Endothelial cell of umbilical vein (primary cell): ENCODE measurements around the gene HP. TPM values are rescaled to one million over a fixed set of nuclear protein-coding genes. Genes with fewer than 3 reads are reported as not detected.

Source experiments
- BruUV-seq: library from RNA; stranded (reverse); fragments of 400-500 nt; replicated peaks from 2 replicates; lab custom pipeline; 2021; lab: Mats Ljungman, UMichigan
- CTCF ChIA-PET: fragments of 300-600, 350-600 bp; sonication (Branson Sonifier 250); formaldehyde crosslinking; loops from one replicate; lab custom pipeline; 2021; ENCODE audit warnings: antibody characterized with exemption, inconsistent platforms; lab: Charles Lee
- POLR2A ChIA-PET: fragments of 300-600, 350-600 bp; sonication (Branson Sonifier 250); formaldehyde crosslinking; loops from one replicate; lab custom pipeline; 2021; ENCODE audit warnings: antibody characterized with exemption, inconsistent platforms; lab: Charles Lee
- DNase-seq: peaks from one replicate; pipeline ENCODE4 v3.0.0-alpha.2; 2011; ENCODE audit warnings: low read depth, low spot score
- FAIRE-seq: peaks from 2 replicates; lab custom pipeline; 2011; peaks lifted over from hg19 to GRCh38; lab: Jason Lieb, UNC
- H2AFZ ChIP-seq: 2 replicates; pipeline ENCODE4 v1.6.0; 2012; ENCODE audit warnings: low read depth, low read length, control low read depth, inconsistent platforms
- H3K27ac ChIP-seq: 2 replicates; pipeline ENCODE4 v1.5.1; 2011; ENCODE audit warnings: low read depth, mild to moderate bottlenecking, control low read depth, low read length, moderate library complexity; ENCODE audit not compliant: insufficient read depth
- H3K27me3 ChIP-seq, 2 experiments: 2 replicates each; pipeline versions ENCODE4 v1.6.0 to v1.6.1; 2011; ENCODE audit warnings: low read length in 2 of 2, mixed read lengths in 1 of 2; ENCODE audit not compliant: control insufficient read depth in 2 of 2, insufficient read depth in 2 of 2
- H3K36me3 ChIP-seq, 2 experiments: 2 replicates in 1 of 2; 3 replicates in 1 of 2; pipeline ENCODE4 v1.5.1; 2011; ENCODE audit warnings: low read length in 2 of 2, mild to moderate bottlenecking in 1 of 2, moderate library complexity in 1 of 2; ENCODE audit not compliant: control insufficient read depth in 2 of 2, insufficient read depth in 2 of 2; ENCODE audit errors: extremely low read depth in 1 of 2
- H3K4me1 ChIP-seq: 3 replicates; pipeline ENCODE4 v1.5.1; 2011; ENCODE audit warnings: mild to moderate bottlenecking, low read length; ENCODE audit not compliant: control insufficient read depth, insufficient read depth; ENCODE audit errors: extremely low read depth
- H3K4me2 ChIP-seq: 2 replicates; pipeline ENCODE4 v1.6.1; 2011; ENCODE audit warnings: low read length, control low read depth, mixed read lengths; ENCODE audit not compliant: insufficient read depth
- H3K4me3 ChIP-seq, 3 experiments: fragments of 200-600 bp in 1 of 3; sonication (generic), shearing (Covaris generic) in 1 of 3; replicated peaks in 1 of 3; 2 replicates each; pipeline ENCODE4 v1.5.1; 2011 to 2016; ENCODE audit warnings: control low read depth in 3 of 3, low read length in 3 of 3, mild to moderate bottlenecking in 2 of 3, inconsistent platforms in 1 of 3, low read depth in 1 of 3, moderate library complexity in 1 of 3; ENCODE audit not compliant: insufficient read depth in 1 of 3
- H3K79me2 ChIP-seq: 2 replicates; pipeline ENCODE4 v1.6.0; 2012; ENCODE audit warnings: low read length, inconsistent platforms; ENCODE audit not compliant: control insufficient read depth, insufficient read depth
- H3K9ac ChIP-seq: replicated peaks from 2 replicates; pipeline ENCODE3; 2011; ENCODE audit warnings: low read length, control low read depth; ENCODE audit not compliant: insufficient read depth; ENCODE audit errors: extremely low read depth
- H3K9me1 ChIP-seq: replicated peaks from 3 replicates; pipeline ENCODE4 v1.6.0; 2011; ENCODE audit warnings: mild to moderate bottlenecking, low read length; ENCODE audit not compliant: control insufficient read depth, insufficient read depth; ENCODE audit errors: extremely low read depth
- H3K9me3 ChIP-seq: replicated peaks from 2 replicates; pipeline ENCODE4 v1.5.1; 2012; ENCODE audit warnings: low read length, inconsistent platforms; ENCODE audit not compliant: control insufficient read depth, insufficient read depth
- H4K20me1 ChIP-seq: replicated peaks from 2 replicates; pipeline ENCODE3; 2011; ENCODE audit warnings: mild to moderate bottlenecking, low read length; ENCODE audit not compliant: control insufficient read depth, insufficient read depth; ENCODE audit errors: extremely low read depth
- CTCF ChIP-seq, 2 donors: IDR thresholded peaks; 1 replicate in 1 of 2; 2 replicates in 1 of 2; pipeline ENCODE4 v1.5.1; 2011; ENCODE audit warnings: low read length in 2 of 2, mild to moderate bottlenecking in 2 of 2, moderate library complexity in 2 of 2, control low read depth in 1 of 2, inconsistent platforms in 1 of 2, low read depth in 1 of 2; ENCODE audit not compliant: insufficient read depth in 1 of 2; ENCODE audit errors: extremely low read depth in 1 of 2
- GATA2 ChIP-seq: IDR thresholded peaks from 2 replicates; pipeline ENCODE4 v1.7.0; 2011; ENCODE audit warnings: low read depth, mild to moderate bottlenecking, moderate library complexity, mixed read lengths, low read length; ENCODE audit not compliant: insufficient read length, insufficient read depth
- JUN ChIP-seq: IDR thresholded peaks from 2 replicates; pipeline ENCODE4 v1.6.1; 2011; ENCODE audit warnings: borderline replicate concordance, low read depth; ENCODE audit not compliant: insufficient read length, insufficient read depth
- MAX ChIP-seq: IDR thresholded peaks from 2 replicates; pipeline ENCODE4 v1.6.1; 2011; ENCODE audit not compliant: insufficient read depth, insufficient read length
- POLR2A ChIP-seq: IDR thresholded peaks from 2 replicates; pipeline ENCODE4 v1.6.1; 2012; ENCODE audit warnings: low read depth, mild to moderate bottlenecking, control low read depth, low read length
- POLR2AphosphoS5 ChIP-seq: IDR thresholded peaks from 2 replicates; pipeline ENCODE4 v1.6.1; 2012; ENCODE audit warnings: low read depth, mild to moderate bottlenecking, control low read depth, low read length, moderate library complexity; ENCODE audit not compliant: insufficient read depth
- dilution Hi-C: fragments of 300-500 bp; cut with MboI; formaldehyde crosslinking; loops from one replicate; pipeline ENCODE4 v1.15.0; 2019; ENCODE audit warnings: low sequenced_read_pairs; ENCODE audit not compliant: extremely low pct_ligation_motif_present
- intact Hi-C: fragments of 100-400 bp; cut with micrococcal nuclease; formaldehyde crosslinking; loops from one replicate; pipeline ENCODE4 v1.10.0; 2022
- polyA plus RNA-seq, 4 experiments: library from polyadenylated mRNA; depleted of rRNA in 3 of 4; stranded (reverse) in 3 of 4; unstranded in 1 of 4; fragments of >200 nt; gene quantifications; 2 replicates each; pipeline versions ENCODE4 v1.2.1 to v1.2.3, GENCODE V29; 2011 to 2012; ENCODE audit warnings: missing spikeins in 1 of 4
- total RNA-seq: library from RNA; stranded (reverse); gene quantifications from 2 replicates; pipeline ENCODE4 v1.2.3, GENCODE V29; 2021

HP gene
- total and polyA plus RNA-seq, 2 donors (not counting 3 experiments of a cell fraction or from before 2014, with no cell fraction given) = not detected

DNA sequence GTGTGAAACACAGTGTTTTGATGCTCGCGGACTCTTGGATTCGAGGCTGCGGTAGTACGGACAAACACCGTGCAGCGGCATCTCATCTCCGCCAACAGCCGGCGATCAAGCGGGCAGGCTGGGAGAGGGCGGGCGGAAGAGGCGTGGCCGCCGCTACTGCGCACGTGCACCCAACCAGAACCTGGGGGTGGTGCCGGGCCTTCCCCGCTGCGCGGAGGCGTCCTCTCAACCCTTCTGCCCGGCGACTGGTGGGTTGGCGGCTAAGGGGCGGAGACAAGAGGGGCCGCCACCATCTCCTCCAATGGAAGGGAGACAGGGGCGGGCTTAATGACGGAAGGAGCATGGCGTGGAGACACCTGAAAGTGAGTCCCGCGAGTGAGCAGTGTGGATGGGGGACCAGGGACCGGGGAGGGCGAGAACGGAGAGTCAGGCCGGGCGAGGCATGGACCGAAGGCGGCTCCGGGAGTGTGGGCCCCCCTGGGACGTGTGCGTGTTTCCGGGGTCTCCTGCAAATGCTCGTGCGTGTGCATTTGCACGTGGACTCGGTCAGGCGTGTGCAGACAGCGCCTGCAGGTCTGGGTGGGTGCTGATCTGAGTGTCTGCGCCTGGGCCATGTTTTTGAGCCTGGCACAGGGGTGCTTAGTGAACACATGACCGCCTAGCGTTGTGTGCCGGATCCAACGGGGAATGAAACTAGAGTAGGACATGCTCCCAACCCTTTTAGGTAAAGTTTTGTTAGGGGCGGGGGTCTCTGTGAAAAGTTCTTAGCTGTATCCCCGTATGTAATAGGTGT, 45.7 kb upstream of the HP start, which contains the start of gene DHODH:
DHODH (plus strand) TSS at position 321 of the 793 bp plus-strand sequence; CDS start at position 342, 21 bp downstream.
- peak within 1 kb of the TSS; percentile 88 for H2AFZ ChIP-seq
- intact Hi-C loops = loop anchor here (1.0 kb wide), 4 partner anchors 81 to 126 kb away; partner anchors contain the start of genes DHX38, IST1 and TXNL4B
- H3K36me3 ChIP-seq = no peaks in the 10 kb centered on the region
- H3K4me3 ChIP-seq = peak within 1 kb of the TSS; percentile 22 to 73 (median 47)
- FAIRE-seq (peak; percentile 98), DNase-seq (peak; percentile 99)
- no peak within 1 kb of the TSS for H3K27ac ChIP-seq
- H3K9me1 ChIP-seq = no peaks in the 10 kb centered on the region
- no TSS peak for BruUV-seq
- no peaks in the 10 kb centered on the region for H4K20me1 ChIP-seq
- CTCF ChIA-PET = no interaction called here
- no peaks in the 10 kb centered on the region for H3K79me2 ChIP-seq
- dilution Hi-C loops = no loop called here
- no peak for TF ChIP-seq GATA2
- TF ChIP-seq POLR2AphosphoS5 = peak; percentile 73
- TF ChIP-seq JUN = no peak
- peak in 1 of 2 donors; percentile 1 for TF ChIP-seq CTCF (IDR thresholded peaks at IDR 0.05; ENCODE audit: extremely low read depth in 1 of 2, insufficient read depth in 1 of 2, low read depth in 1 of 2, low read length in 2 of 2)
- peak; percentile 84 for TF ChIP-seq POLR2A
- TF ChIP-seq MAX = peak; percentile 9
- peaks cover 2% of the 10 kb centered on the region for H3K4me1 ChIP-seq
- peak within 1 kb of the TSS; percentile 47 for H3K9ac ChIP-seq
- POLR2A ChIA-PET = no interaction called here
- H3K27me3 ChIP-seq = no peaks in the 10 kb centered on the region
- peak within 1 kb of the TSS; percentile 71 for H3K4me2 ChIP-seq
- H3K9me3 ChIP-seq = no peaks in the 10 kb centered on the region
